Peyer's patch (tissue), 4 donors: ENCODE results near the gene NLRP5.

Experiments used
- CTCF ChIP-seq, 6 experiments: fragments of 450-650 bp in 4 of 6; fragments of 200-600 bp in 2 of 6; sonication (generic) in 1 of 6; IDR thresholded peaks; one replicate each; pipeline ENCODE4 v1.5.1; 2017 to 2019; ENCODE audit warnings: antibody characterized with exemption in 6 of 6, mild to moderate bottlenecking in 3 of 6, moderate library complexity in 1 of 6
- POLR2A ChIP-seq, 2 donors: fragments of 450-650 bp; IDR thresholded peaks; one replicate each; pipeline ENCODE4 v1.5.1; 2017; ENCODE audit warnings: antibody characterized with exemption in 2 of 2, mild to moderate bottlenecking in 2 of 2, moderate library complexity in 2 of 2

GRCh38 chr19:55956431-55956830 lies 30.1 kb upstream of the NLRP5 start:
- no peak for TF ChIP-seq POLR2A (IDR thresholded peaks at IDR 0.05)
- no peak for TF ChIP-seq CTCF (IDR thresholded peaks at IDR 0.05)
